Measurements from ENCODE around the gene RAVER1.
"Not testable (repeated sequence)": the region's sequence is repeated elsewhere in the genome, so short reads cannot be mapped to it uniquely, and the experiment has no call there.

Gene RAVER1, protein sequence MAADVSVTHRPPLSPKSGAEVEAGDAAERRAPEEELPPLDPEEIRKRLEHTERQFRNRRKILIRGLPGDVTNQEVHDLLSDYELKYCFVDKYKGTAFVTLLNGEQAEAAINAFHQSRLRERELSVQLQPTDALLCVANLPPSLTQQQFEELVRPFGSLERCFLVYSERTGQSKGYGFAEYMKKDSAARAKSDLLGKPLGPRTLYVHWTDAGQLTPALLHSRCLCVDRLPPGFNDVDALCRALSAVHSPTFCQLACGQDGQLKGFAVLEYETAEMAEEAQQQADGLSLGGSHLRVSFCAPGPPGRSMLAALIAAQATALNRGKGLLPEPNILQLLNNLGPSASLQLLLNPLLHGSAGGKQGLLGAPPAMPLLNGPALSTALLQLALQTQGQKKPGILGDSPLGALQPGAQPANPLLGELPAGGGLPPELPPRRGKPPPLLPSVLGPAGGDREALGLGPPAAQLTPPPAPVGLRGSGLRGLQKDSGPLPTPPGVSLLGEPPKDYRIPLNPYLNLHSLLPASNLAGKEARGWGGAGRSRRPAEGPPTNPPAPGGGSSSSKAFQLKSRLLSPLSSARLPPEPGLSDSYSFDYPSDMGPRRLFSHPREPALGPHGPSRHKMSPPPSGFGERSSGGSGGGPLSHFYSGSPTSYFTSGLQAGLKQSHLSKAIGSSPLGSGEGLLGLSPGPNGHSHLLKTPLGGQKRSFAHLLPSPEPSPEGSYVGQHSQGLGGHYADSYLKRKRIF

DNA sequence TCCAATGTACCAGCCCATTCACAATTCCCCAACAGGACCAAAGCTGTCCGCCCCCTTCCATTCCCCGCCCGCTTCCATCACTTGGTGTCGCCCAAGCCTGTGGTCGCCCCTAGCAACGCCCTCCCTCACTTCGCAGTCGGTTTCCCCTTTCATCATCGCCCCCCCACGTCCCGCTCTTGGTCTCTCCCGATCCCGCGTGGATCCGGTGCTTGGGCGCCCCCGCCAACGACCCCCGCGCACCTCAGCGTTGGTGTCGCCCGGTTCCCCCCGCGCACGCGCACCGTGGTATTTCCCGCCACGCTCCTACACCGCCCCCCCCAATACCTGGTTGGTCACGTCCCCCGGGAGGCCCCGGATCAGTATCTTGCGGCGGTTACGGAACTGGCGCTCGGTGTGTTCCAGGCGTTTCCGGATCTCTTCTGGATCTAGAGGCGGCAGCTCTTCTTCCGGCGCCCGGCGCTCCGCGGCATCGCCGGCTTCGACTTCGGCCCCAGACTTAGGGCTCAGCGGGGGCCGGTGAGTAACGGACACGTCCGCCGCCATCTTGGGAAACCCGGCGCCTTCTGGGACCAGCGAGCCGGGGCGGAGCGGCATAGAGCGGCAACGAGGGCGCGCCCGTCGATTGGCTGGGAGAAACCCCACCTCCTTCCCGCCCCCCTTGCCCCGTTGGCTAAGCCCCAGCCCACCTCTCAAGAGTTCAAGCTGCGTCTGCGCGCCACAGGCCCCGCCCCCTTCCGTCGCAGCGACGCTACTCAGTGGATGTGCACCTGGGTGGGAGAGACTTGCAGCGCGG is at the start of gene RAVER1:
RAVER1 (minus strand) TSS at position 565 of the 793 bp plus-strand sequence; CDS start at position 543, 22 bp downstream.
- DNase-seq (ENCODE audit: low spot score) = peak; percentile 97

DNA sequence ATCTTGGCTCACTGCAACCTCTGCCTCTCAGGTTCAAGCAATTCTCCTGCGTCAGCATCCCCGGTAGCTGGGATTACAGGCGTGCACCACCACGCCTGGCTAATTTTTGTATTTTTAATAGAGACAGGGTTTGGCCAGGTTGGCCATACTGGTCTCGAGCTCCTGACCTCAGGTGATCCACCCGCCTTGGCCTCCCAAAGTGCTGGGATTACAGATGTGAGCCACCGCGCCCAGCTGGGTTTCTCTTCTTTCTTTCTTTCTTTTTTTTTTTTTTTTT is 49.8 kb upstream of the RAVER1 start:
- not testable (repeated sequence) for DNase-seq (ENCODE audit: low spot score)

DNA sequence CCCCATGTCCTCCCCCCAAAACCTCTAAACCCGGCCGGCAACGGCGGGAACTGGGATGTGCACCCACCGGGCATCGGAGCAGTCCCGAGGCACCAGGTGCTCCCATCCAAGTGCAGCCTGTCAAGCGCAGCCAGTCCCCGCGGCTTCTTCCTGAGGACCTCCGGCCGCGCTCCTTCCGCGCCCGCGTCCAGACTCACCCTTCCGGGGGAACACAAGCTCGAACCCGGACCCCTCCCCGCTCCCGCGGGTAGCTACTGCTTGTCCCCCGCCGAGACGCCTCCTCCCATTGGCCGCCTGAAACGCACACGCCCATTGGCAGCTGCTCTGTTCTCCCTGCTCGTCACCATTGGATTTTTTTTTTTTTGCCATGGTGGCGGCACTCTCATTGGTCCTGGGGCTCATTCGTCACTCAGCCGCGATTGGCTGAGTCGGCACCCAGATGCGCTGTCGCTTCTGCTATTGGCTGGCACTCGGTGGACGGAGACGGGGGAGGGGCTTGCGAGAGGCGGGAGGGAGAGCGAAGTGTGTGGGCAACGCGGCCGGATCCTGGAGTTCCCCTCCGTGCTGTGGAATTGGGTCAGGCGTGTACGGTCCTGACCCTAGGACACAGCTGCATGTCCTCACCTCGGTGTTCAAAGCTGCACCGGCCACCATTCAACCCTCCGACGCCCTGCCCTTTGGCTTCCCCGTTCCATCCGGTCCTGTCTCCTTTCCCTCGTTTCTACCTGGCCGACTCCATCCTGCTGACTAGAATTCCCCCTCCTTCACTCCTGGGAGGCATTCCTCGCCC is 47.2 kb upstream of the RAVER1 start, which contains the start of gene TYK2:
TYK2 (minus strand) TSS at position 260 of the 790 bp plus-strand sequence. CDS start 2,166 bp downstream, outside the sequence.
- peak; percentile 99 for DNase-seq (ENCODE audit: low spot score)

DNA sequence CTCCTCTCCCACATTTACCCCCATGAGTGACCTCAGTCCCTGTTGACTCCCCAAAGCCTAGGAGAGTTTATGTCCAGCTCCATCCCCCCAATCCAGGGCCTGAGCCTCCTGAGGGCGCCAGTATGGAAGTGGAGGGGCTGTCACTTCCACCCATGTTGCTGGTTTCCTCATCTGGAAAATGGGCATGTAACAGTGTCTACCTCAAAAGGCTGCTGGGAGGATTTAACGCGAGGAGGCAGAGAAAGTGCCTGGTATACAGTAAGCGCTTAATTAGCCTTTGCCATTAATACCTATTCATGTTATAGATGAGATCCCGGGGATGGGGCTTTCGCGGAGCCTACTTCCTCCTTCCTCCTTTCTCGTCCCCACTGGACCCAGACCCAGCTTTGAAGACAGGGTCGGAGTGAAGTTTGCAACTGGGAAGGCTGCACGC is 46.6 kb upstream of the RAVER1 start:
- DNase-seq (ENCODE audit: low spot score) = no peak

DNA sequence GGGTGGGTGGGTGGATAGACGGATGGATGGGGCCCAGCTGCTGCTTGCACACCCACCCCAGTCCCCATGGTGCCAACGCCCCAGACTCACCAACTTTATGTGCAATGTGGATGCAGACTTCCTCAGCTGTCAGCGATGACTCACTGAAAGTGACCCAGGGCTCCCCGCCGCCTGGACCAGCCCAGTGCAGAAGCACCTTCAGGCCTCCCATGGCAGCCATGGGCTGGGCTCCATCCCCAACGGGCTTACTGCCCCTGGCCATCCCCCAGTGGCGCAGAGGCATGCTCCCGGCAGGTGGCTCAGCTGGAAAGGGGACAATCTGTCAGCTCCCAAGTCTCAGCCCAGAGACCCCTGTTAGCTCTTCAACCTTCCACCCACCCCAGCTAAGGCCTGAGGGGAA is 44.8 kb upstream of the RAVER1 start:
- no peak for DNase-seq (ENCODE audit: low spot score)

DNA sequence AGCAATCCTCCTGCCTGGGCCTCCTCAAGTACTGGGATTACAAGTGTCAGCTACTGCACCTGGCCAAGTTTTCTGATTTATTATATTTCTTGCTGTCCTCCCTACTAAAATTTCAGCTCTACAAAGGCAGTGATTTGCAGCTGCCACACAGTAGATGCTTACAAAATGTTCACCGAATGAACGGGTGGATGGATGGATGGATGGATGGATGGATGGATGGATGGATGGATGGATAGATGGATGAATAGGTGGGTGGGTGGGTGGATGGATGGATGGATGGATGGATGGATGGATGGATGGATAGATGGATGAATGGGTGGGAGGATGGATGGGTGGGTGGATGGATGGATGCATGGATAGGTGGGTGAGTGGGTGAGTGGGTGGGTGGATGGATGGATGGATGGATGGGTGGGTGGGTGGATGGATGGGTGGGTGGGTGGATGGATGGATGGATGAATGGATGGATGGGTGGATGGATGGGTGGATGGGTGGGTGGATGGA is 43.9 kb upstream of the RAVER1 start:
- not testable (repeated sequence) for DNase-seq (ENCODE audit: low spot score)

DNA sequence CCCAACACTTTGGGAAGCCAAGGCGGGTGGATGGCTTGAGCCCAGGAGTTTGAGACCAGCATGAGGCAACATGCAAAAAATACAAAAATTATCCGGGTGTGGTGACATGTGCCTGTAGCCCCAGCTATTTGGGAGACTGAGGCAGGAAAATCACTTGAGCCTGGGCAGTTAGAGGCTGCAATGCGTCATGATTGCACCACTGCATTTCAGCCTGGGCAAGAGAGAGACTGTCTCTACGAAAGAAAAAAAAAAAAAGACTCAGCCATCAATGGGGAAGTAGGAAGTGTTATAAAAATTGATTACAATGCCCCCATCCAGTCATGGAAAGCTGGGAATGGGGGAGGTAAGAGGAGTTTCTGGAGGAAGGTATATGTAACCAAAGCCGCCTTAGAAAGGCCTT is 41.6 kb upstream of the RAVER1 start:
- no peak for DNase-seq (ENCODE audit: low spot score)

DNA sequence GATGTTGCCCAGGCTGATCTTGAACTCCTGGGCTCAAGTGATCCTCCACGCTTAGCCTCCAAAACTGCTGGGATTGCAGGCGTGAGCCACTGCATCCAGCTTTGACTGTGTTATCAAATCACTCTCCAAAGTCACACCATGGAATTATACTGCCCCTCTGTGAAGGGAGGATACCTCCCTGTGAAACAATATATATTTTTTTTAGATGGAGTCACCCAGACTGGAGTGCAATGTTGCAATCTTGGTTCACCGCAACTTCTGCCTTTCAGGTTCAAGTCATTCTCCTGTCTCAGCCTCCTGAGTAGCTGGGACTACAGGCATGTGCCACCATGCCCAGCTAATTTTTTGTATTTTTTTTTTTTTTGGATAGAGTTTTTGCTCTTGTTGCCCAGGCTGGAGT is 39.4 kb upstream of the RAVER1 start:
- no peak for DNase-seq (ENCODE audit: low spot score)

DNA sequence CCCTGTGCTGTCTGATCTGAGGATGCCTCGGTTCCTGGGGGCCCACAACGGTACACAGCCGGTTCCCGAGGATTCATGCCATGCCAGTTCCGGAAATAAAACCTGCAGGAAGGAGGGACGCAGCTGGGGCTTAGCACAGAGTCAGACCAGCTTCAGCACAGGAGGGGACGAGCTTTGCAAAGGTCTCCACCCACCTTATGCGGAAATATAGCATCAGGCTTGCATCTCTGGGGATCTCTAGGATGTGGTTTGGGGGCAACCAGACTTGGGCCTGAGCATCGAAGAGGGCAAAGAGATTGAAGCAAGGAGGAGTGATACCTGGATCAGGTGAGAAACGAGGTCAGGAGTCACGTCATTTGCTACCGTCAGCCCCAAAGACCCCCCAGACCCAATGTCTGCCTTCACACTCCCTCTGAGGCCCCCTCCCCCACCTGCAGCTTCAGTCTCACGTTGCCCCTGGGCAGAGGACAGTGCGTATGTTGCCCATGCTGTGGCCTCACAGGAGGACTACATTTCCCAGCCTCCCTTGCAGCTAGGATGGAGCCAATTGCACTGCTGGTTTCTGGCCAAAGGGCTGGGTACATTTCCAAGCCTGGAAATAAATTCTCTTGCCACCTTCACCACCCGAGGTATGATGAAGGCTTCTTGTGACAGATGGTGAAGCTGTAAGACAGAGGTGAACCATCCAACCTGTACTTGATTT is 34.9 kb upstream of the RAVER1 start:
- no peak for DNase-seq (ENCODE audit: low spot score)

DNA sequence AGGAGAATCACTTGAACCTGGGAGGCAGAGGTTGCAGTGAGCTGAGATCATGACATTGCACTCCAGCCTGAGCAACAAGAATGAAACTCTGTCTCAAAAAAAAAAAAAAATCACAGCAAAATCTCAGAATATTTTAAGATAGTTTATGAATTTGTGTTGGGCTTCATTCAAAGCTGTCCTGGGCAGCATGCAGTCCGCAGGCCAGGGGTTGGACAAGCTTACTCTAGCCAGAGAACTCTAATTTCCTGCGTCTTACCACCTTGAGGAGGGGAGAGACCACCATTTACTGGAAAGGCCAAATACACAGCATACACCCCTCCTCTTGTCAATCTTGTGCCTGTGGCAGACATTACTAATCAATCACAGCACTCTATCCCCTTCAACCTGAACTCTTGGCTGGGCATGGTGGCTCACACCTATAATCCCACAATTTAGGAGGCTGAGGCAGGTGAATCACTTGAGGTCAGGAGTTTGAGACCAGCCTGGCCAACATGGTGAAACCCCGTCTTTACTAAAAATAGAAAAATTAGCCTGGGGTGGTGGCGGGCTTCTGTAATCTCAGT is 33.7 kb upstream of the RAVER1 start:
- not testable (repeated sequence) for DNase-seq (ENCODE audit: low spot score)

DNA sequence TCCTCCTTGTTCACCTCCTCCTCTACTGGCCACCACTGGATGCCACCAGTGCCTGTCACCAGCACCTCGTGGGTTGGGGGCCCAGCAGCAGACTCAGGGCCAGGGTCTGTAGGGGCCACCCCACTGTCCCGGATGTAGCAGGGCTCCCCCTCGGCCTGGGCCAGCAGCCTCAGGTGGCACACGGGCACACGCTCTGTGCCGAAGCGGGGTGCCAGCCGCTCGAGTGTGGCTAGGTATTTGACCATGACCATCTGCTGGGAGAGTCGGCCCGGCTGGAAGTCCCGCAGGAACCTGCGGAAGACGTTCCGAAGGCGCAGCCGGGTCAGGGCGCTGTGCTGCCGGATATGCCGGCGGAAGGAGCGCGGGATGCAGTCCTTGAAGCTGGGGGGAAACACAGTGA is 32.2 kb upstream of the RAVER1 start:
- DNase-seq (ENCODE audit: low spot score) = no peak

DNA sequence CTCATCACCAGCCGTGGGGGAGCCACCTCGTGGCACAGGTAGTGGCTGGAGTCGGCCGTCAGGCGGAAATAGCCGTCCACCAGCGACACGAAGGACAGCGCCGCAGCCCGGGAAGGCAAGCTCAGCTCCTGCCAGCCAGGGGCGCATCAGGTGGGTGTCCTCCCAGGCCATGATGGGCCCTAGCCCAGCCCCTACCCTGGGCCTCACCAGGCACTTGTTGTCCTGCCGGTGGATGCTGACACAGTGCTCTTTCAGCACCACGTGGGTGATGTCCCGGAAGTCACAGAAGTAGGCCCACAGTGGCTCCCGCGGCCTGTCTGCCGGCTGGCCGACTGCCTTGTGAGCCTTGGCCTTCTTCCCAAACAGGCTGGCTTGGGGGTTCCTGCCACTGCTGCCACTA is 31.3 kb upstream of the RAVER1 start:
- DNase-seq (ENCODE audit: low spot score) = no peak

DNA sequence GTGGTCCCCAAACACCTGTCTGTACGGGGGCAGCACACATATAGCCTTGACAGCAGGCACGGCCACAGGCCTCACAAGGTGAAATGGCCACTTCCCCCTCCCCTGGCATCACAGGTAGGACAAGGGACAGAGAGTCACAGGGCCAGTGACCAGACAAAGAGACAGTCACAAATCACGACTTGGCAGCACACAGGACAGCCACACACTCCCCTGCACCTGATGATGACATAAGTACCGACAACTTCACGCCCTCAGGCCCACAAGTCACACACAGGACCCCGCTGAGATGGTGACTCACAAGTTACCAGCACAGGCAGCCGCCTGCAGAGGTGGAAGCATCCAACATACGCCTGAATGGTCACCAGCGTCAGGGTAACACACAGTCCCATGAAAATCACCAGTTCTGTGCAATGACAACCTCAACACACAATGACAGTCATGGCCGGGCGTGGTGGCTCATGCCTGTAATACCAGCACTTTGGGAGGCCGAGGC is 30.5 kb upstream of the RAVER1 start:
- DNase-seq (ENCODE audit: low spot score) = no peak

DNA sequence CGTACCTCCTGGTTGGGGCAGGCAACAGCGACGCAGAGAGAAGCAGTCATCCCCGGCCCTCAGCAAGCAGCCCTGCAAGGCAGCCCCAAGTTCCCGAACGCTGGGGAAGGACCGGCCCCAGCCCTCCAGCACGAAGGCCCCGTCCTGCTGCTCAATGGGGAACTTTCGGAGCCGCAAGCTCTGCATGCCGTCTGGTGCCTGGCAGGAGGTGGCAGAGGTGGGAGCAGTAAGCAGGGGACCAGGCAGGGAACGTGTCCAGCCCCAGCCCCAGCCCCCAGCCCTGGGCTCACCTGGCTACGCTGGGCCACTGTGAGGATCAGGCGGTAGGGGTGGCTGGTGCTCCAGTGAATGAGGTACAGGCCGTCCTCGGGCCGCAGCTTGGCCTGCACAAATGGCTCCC is 28.9 kb upstream of the RAVER1 start:
- no peak for DNase-seq (ENCODE audit: low spot score)

DNA sequence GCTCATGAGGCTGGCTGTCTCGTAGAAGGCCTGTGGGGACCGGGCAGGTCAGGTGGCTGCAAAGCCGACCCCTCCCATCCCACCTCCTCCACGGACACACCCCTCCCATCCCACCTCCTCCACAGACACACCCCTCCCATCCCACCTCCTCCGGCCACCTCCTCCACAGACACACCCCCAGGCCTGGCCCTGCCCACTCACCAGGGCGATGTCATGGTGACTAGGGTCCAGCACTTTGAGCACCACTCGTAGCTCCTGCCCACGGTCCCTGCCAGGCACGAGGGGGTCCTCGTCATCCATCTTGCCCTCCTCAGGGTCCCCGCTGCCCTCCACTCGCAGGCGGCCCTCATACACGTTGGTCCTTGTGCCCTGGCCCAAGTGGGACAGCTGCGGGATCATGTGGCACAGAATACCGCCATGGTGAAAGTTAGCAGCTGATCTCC is 28.3 kb upstream of the RAVER1 start:
- DNase-seq (ENCODE audit: low spot score) = no peak

DNA sequence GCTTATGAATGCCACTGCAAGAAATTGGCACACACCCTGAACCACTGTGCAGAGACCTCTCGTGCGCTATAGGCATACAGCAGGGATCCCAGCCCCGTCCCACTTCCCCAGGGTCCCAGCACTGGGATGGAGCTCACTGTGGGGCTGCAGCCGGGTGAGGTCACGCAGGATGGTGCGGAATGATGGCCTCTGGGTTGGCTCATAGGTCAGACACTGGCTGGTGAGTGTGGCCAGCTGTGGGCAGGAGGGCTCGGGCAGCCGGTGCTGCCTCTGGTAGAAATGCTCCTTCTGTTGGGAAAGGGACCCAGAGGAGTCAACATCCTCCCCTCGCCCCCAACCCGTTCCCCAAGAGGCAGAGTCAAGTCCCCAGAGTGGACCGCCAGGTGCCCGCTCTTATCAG is 23.1 kb upstream of the RAVER1 start:
- no peak for DNase-seq (ENCODE audit: low spot score)

DNA sequence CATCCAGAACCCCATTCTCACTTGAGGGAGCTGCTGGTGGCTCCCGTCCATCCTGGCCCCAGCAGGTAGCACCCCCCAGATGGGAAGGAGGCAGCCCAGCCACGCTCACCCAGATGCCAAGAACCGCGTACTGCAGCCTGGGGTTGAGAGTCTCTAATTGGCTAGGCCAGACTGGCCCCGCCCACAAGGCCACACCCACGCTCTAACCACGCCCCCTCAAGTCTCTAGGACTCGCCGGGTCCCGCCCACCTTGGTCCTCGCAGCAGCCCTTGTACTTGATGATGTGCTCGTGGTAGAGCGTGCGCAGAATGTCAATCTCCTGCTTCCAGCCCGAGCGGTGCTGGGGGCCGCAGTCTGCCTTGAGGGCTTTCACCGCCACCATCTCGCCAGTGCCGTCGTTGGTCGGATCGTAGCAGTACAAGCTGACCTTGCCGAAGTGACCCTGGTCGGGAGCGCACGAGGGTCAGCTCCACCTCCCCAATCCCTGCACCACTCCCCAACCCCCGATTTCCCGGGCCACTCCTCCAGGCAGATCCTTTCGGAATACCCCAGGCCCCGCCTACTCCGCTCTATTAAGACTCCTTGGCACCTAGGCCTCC is 20.6 kb upstream of the RAVER1 start:
- DNase-seq (ENCODE audit: low spot score) = peak; percentile 88

DNA sequence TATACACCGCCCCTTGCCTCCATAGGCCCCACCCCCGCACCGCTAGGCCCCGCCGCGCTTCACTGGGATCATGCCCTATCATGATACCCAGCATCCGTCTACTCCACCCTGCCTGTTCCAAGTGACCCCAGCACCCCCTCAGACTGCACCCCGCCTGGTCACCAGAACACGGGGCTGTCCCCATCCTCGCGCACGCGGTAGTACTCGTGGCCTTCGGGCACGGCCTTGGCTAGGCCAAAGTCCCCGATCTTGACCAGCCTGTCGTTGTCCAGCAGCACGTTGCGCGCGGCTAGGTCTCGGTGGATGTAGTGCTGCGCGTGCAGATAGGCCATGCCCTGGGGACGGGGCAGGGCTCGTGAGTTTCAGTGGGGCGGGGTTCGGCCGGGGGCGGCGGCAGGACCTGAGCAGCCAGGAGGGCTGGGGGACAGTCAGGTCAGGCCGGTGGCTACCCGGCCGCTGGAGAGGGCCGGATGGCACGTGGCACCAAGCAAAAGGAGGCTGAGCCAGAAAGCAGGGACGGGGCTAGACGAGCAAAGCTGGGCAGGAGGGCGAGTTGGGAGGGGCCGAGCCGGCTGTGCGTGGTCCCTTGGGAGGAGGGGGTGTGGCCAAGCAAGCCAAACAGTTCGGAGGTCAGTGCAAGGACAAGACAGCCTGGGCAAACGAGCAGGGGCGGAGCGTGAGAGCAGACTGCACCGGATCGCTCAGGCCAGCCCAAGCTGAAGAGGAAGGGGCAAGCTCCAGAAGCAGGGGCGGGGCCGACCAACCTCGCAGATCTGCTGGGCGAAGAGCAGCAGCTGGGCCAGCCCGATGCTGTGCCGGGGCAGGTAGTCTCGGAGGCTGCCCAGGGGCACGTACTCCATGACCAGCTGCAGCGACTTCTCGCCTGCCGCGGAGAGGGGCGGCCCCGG is 19.7 kb upstream of the RAVER1 start:
- no peak for DNase-seq (ENCODE audit: low spot score)

DNA sequence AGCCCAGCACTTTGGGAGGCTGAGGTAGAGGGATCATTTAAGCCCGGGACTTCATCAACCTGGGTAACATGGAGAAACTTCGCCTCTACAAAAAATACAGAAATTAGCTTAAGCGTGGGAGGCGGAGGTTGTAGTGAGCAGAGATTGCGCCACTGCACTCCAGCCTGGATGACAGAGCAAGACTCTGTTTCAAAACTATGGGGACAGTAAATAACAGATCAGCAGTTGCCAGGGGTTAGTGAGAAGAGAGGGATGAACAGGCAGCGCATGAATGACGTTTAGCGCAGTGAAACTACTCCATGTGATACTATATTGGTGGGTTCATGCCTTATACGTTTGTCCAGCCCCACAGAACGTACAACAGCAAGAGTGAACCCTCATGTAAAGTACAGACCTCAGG is 13.2 kb upstream of the RAVER1 start:
- no peak for DNase-seq (ENCODE audit: low spot score)

Data from NAMALWA (cell line).